ENCODE results near the gene WDR17.

DNA sequence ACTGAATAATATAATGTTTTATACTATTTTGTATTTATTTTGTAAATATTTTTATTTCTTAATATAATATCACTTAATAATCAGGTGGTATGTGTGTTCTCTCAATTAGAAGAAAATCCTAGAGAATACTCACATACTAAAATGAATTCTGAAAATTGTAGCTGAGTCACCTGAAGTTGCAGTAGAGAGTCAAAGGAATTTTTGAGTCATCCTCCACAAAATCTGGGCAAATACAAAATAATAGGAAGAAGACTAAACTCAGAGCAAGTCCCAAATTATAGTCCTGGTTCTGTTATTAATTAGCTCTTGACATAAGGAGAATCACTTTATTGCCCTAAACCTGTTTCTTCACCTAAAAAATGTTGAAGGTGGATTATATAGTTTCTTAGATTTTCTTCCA is 72.0 kb downstream of the WDR17 start:
- TF ChIP-seq CTCF (conservative IDR thresholded peaks at IDR 0.05; ENCODE audit: low read depth, low read length) (no peak), EZH2 (IDR thresholded peaks at IDR 0.05; ENCODE audit: low read length, unreplicated experiment) (no peak), EZH2phosphoT487 (IDR thresholded peaks at IDR 0.05; ENCODE audit: borderline replicate concordance, low read length) (no peak)
